Natural killer cell (primary cell): ENCODE results near the gene PRODH. TPM values are rescaled to one million over a fixed set of nuclear protein-coding genes. Genes with fewer than 3 reads are reported as not detected.
"Not testable (repeated sequence)": the region's sequence is repeated elsewhere in the genome, so short reads cannot be mapped to it uniquely, and the experiment has no call there.

Source experiments
- ATAC-seq, 3 donors: fragments of 150-1000 bp in 2 of 3; fragments of 200-7000 bp in 1 of 3; cut with Tn5 transposase; 1 replicate in 1 of 3; 2 replicates in 2 of 3; pipeline ENCODE4 v1.10.0; 2021; ENCODE audit warnings: mild to moderate bottlenecking in 2 of 3, moderate library complexity in 2 of 3
- DNase-seq, 2 donors: peaks; one replicate each; pipeline versions ENCODE4 v3.0.0 to v3.0.0-alpha.2; 2013 to 2021; ENCODE audit warnings: mixed read lengths in 1 of 2
- H3K27ac ChIP-seq: one replicate; pipeline ENCODE4 v1.5.1; 2013; ENCODE audit warnings: mild to moderate bottlenecking, low read length
- H3K27me3 ChIP-seq: one replicate; pipeline ENCODE4 v1.6.1; 2013; ENCODE audit warnings: low read length; ENCODE audit not compliant: control insufficient read depth, insufficient read depth
- H3K36me3 ChIP-seq: one replicate; pipeline ENCODE4 v1.6.1; 2013; ENCODE audit warnings: low read length; ENCODE audit not compliant: control insufficient read depth, insufficient read depth
- H3K4me1 ChIP-seq: one replicate; pipeline ENCODE4 v1.6.1; 2013; ENCODE audit warnings: low read length; ENCODE audit not compliant: control insufficient read depth, insufficient read depth
- H3K4me3 ChIP-seq: one replicate; pipeline ENCODE4 v1.5.1; 2013; ENCODE audit warnings: low read length
- H3K9me3 ChIP-seq: one replicate; pipeline ENCODE4 v1.6.1; 2013; ENCODE audit warnings: low read length; ENCODE audit not compliant: control insufficient read depth, insufficient read depth
- H3K27ac Mint-ChIP-seq, 2 donors: one replicate each; pipeline ENCODE4 v1.8.0; 2022; ENCODE audit warnings: mild to moderate bottlenecking in 2 of 2, mixed read lengths in 2 of 2, moderate library complexity in 1 of 2
- H3K27me3 Mint-ChIP-seq, 2 donors: one replicate each; pipeline ENCODE4 v1.8.0; 2022; ENCODE audit warnings: low read depth in 2 of 2, mixed read lengths in 2 of 2
- H3K36me3 Mint-ChIP-seq: one replicate; pipeline ENCODE4 v1.8.0; 2022; ENCODE audit warnings: mixed read lengths
- H3K4me1 Mint-ChIP-seq, 2 donors: one replicate each; pipeline ENCODE4 v1.8.0; 2022; ENCODE audit warnings: mixed read lengths in 2 of 2
- H3K4me3 Mint-ChIP-seq: one replicate; pipeline ENCODE4 v1.8.0; 2022; ENCODE audit warnings: mild to moderate bottlenecking, moderate library complexity, mixed read lengths
- H3K9me3 Mint-ChIP-seq, 2 donors: one replicate each; pipeline ENCODE4 v1.8.0; 2022; ENCODE audit warnings: mixed read lengths in 2 of 2
- WGBS: methylation state at CpG from one replicate; pipeline ENCODE4 v1.1.7; 2013; ENCODE audit warnings: missing lambda C conversion rate; ENCODE audit not compliant: insufficient coverage; 5-methylcytosine and 5-hydroxymethylcytosine counted together
- intact Hi-C: fragments of 100-400 bp; cut with micrococcal nuclease; formaldehyde crosslinking; loops from one replicate; pipeline ENCODE4 v1.14.2; 2022
- total RNA-seq, 4 donors: library from RNA; stranded (reverse); fragments of 120-200 nt in 1 of 4; gene quantifications; one replicate each; pipeline versions ENCODE4 v1.2.3 to v1.2.4, GENCODE V29; 2013 to 2022
- TF ChIP-seq, protein P1 (sequence below): fragments of 200-600 bp; IDR thresholded peaks from one replicate; pipeline ENCODE4 v1.8.0; 2022; ENCODE audit warnings: antibody characterized with exemption

PRODH gene
- total RNA-seq, 3 donors from 2014 or later (not counting 1 experiment from before 2014, with no cell fraction given): not detected

DNA sequence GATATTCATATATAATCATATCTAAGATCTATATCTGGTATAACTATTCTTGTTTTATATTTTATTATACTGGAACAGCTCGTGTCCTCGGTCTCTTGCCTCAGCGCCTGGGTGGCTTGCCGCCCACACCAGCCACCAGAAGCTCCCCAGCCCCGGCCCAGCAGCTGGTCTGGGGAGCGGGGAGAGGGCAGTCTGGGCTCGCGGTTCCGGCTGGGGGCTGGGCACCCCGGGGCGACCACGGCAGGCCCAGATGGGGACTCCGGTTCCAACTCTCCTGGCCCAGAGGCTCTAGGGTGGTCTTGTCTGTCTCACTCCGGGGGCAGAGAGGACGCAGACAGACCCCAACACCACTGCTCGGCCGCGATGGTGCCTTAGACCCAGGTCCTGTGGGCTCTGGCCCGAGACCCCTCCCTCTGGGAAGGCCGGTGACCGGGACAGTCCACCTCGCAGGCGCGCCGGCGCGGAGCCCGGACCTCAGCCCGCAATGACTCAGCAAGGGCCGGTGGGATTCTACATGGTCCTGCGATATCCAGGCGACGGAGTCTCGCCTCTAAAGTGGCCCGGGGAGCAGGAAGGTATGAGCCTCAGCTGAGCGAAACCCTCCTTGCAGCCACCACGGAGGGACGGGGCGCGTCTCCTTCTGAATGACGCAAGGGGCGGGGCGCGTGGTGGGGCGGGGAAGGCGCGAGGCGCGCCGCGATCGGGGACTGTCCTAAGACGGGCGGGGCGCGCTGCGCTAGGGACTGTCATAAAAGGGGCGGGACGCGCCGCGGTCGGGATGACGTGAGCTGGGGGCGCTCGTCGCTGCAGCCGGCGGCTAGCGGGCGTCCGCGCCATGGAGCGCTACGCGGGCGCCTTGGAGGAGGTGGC is 30.3 kb downstream of the PRODH start, which contains the start of gene DGCR6:
DGCR6 (plus strand) TSS at position 781 of the 870 bp plus-strand sequence; CDS start at position 836, 55 bp downstream.
- Mint-ChIP-seq H3K4me1 (no peaks in the 10 kb centered on the region), H3K4me3 (no peak within 1 kb of the TSS), H3K36me3 (no peaks in the 10 kb centered on the region), H3K9me3 (no peaks in the 10 kb centered on the region), H3K27ac (no peak within 1 kb of the TSS), H3K27me3 (no peaks in the 10 kb centered on the region)
- intact Hi-C loops: no loop called here
- Histone ChIP-seq H3K9me3 (no peaks in the 10 kb centered on the region), H3K36me3 (no peaks in the 10 kb centered on the region), H3K27ac (no peak within 1 kb of the TSS), H3K27me3 (no peaks in the 10 kb centered on the region), H3K4me3 (no peak within 1 kb of the TSS), H3K4me1 (no peaks in the 10 kb centered on the region)
- ATAC-seq: peak; percentile 94 to 99 (median 94)
- TF ChIP-seq, protein P1, sequence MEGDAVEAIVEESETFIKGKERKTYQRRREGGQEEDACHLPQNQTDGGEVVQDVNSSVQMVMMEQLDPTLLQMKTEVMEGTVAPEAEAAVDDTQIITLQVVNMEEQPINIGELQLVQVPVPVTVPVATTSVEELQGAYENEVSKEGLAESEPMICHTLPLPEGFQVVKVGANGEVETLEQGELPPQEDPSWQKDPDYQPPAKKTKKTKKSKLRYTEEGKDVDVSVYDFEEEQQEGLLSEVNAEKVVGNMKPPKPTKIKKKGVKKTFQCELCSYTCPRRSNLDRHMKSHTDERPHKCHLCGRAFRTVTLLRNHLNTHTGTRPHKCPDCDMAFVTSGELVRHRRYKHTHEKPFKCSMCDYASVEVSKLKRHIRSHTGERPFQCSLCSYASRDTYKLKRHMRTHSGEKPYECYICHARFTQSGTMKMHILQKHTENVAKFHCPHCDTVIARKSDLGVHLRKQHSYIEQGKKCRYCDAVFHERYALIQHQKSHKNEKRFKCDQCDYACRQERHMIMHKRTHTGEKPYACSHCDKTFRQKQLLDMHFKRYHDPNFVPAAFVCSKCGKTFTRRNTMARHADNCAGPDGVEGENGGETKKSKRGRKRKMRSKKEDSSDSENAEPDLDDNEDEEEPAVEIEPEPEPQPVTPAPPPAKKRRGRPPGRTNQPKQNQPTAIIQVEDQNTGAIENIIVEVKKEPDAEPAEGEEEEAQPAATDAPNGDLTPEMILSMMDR: no peak
- no CpG with 5 or more reads among the region's 77 CpGs for WGBS
- DNase-seq: no peak

DNA sequence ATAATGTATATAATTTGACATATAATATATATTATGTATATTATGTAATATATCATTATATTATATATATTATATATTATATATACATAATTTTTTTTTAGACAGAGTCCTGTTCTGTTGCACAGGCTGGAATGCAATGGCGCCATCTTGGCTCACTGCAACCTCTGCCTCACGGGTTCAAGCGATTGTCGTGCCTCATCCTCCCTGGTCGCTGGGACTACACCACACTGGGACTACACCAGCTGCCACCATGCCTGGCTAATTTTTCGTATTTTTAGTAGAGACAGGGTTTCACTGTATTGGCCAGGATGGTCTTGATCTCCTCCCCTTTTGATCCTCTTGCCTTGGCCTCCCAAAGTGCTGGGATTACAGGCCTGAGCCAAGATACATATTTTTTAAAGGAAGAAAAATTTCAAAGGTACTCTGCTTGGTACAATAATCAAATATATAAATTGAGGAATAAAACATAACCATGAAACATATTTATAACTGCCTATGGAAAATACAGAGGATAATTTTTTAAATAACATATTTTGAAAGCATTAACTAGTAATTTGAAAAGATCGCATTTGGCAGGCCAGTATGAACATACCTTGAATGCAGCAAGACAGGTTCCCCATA is 39.9 kb downstream of the PRODH start:
- H3K27me3 Mint-ChIP-seq, H3K36me3 Mint-ChIP-seq, DNase-seq, H3K4me1 ChIP-seq, H3K4me1 Mint-ChIP-seq, H3K36me3 ChIP-seq, ATAC-seq, H3K9me3 Mint-ChIP-seq, intact Hi-C loops, H3K27ac ChIP-seq, H3K4me3 ChIP-seq, H3K27ac Mint-ChIP-seq, H3K27me3 ChIP-seq, H3K9me3 ChIP-seq, H3K4me3 Mint-ChIP-seq: not testable (repeated sequence)
- no CpG with 5 or more reads among the region's 7 CpGs for WGBS

- H3K4me3 Mint-ChIP-seq, H3K4me1 Mint-ChIP-seq, H3K27ac ChIP-seq, H3K9me3 ChIP-seq, H3K27me3 ChIP-seq, intact Hi-C loops, H3K27me3 Mint-ChIP-seq, H3K36me3 Mint-ChIP-seq, H3K27ac Mint-ChIP-seq, ATAC-seq, H3K36me3 ChIP-seq, DNase-seq, H3K4me3 ChIP-seq, H3K9me3 Mint-ChIP-seq, H3K4me1 ChIP-seq: not testable (repeated sequence)
- WGBS: no CpG with 5 or more reads among the region's 4 CpGs
These were observed 42.3 kb downstream of the PRODH start for GRCh38 chr22:18893775-18894174.

DNA sequence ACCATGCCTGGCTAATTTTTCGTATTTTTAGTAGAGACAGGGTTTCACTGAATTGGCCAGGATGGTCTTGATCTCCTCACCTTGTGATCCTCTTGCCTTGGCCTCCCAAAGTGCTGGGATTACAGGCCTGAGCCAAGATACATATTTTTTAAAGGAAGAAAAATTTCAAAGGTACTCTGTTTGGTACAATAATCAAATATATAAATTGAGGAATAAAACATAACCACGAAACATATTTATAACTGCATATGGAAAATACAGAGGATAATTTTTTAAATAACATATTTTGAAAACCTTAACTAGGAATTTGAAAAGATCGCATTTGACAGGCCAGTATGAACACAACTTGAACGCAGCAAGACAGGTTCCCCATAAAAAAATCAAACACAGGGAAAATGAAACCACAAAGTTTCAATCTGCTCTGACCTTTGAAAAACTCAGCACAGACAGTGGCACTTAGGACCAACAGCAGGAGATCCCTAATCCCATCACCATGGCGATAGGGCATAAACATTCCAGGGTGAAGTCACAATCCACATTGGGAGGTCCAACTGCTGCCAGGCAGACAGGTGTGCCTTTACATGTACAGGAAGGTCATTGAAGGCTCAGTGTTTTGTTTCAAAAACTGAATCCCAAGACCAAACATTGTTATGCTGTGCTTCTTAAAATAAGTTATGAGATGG is 45.4 kb downstream of the PRODH start:
- H3K4me3 ChIP-seq, H3K9me3 ChIP-seq, intact Hi-C loops, H3K4me1 ChIP-seq, H3K9me3 Mint-ChIP-seq, DNase-seq, H3K36me3 Mint-ChIP-seq, H3K27ac Mint-ChIP-seq, H3K27ac ChIP-seq, H3K36me3 ChIP-seq, H3K27me3 Mint-ChIP-seq, H3K4me1 Mint-ChIP-seq, H3K27me3 ChIP-seq, H3K4me3 Mint-ChIP-seq: not testable (repeated sequence)
- peak in 1 of 3 donors; percentile 65 for ATAC-seq
- no CpG with 5 or more reads among the region's 5 CpGs for WGBS
